HL-60/S4 treated with retinoic acid at 250 ng/mL for 4 days and 3 days (cell line): ENCODE results near the gene KIF21B.

Experiments used
- in situ Hi-C: fragments of 300-500 bp; cut with MboI; formaldehyde crosslinking; loops from 2 replicates; pipeline ENCODE4 v1.7.0; 2022; ENCODE audit warnings: low sequenced_read_pairs

The KIF21B gene, protein sequence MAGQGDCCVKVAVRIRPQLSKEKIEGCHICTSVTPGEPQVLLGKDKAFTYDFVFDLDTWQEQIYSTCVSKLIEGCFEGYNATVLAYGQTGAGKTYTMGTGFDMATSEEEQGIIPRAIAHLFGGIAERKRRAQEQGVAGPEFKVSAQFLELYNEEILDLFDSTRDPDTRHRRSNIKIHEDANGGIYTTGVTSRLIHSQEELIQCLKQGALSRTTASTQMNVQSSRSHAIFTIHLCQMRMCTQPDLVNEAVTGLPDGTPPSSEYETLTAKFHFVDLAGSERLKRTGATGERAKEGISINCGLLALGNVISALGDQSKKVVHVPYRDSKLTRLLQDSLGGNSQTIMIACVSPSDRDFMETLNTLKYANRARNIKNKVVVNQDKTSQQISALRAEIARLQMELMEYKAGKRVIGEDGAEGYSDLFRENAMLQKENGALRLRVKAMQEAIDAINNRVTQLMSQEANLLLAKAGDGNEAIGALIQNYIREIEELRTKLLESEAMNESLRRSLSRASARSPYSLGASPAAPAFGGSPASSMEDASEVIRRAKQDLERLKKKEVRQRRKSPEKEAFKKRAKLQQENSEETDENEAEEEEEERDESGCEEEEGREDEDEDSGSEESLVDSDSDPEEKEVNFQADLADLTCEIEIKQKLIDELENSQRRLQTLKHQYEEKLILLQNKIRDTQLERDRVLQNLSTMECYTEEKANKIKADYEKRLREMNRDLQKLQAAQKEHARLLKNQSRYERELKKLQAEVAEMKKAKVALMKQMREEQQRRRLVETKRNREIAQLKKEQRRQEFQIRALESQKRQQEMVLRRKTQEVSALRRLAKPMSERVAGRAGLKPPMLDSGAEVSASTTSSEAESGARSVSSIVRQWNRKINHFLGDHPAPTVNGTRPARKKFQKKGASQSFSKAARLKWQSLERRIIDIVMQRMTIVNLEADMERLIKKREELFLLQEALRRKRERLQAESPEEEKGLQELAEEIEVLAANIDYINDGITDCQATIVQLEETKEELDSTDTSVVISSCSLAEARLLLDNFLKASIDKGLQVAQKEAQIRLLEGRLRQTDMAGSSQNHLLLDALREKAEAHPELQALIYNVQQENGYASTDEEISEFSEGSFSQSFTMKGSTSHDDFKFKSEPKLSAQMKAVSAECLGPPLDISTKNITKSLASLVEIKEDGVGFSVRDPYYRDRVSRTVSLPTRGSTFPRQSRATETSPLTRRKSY (N-terminal part only)

DNA sequence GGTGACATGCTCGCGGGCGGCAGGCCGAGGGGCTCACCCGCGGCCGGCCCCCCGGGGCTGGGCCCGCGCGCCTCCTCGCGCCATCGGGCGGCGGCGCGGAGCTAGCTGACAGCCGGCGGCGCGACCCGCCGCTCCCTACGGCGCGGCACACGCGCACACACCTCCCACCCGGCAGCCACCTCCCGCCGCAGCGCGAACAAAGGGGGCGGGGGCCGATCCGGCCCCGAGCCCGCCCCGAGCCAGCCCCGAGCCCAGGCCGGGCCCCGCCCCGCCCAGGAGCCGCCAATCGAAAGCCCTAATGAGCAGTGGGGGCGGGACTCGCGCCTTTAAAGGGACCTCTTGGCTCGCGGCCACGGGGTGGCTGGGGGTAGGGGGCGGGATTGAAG, at the start of gene KIF21B:
KIF21B (minus strand) TSS at position 198 of the 386 bp plus-strand sequence. CDS start 331 bp downstream, outside the sequence.
- in situ Hi-C loops: no loop called here

- in situ Hi-C loops: no loop called here
Observed at GRCh38 chr1:201072922-201073321, 49.4 kb upstream of the KIF21B start.

DNA sequence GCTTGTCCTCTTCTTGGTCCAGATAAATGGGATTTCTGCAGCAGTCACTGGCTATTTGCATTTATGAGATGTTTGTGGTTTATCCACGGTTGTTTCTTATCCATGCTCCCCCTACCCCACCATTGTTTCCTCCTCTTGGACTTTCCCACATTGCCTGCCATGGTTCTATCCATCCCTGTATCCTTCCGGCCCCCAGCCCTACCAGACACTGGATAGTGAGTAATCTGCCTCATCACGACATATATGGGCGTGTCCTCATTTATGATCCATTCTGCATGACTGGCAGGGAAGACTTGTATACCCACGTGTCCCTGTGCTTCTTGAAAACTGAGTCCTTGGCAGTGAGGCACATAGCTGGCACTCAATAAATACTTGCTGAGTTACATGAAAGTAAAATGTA, 48.6 kb upstream of the KIF21B start:
- in situ Hi-C loops: no loop called here

DNA sequence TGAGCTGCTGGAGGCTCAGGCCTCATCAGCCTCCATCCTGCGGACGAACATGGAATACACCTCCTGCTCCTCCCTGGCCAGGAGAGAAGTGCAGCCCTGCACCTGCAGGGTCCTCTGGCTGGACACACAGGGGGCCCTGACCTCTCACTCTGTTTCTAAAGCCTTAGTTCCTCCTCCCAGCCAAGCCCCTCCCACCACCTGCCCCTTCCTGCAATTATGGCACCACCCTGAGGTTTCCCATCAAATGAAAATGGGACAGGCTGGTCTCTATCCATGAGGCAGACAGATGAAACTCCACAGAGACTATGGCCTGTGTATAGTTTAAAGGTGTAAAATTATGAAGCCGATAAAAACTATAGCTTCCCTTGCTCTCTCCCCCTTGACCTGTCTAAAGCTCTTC, 46.1 kb upstream of the KIF21B start:
- in situ Hi-C loops: no loop called here

DNA sequence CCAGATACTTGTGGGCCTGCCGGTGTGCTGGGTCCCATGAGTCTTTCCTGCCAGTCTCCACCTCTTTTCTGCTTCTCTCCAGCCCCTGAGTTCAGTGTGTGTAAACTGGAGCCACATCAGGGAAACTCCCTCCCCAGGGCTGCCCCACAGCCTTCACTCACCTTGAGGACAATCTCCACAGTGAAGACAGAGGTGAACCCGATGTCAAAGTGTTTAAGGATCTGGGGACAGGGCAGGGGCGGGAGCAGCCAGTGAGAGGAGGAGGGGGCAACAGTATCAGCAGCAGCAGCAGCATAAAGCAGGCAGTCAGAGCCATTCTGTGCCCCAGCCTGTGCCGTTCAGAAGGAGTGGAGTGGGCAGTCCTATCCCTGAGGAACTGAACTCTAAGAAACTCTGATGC, 45.5 kb upstream of the KIF21B start:
- in situ Hi-C loops: no loop called here

- in situ Hi-C loops: no loop called here
Observed at GRCh38 chr1:201066986-201067385, 43.5 kb upstream of the KIF21B start.

DNA sequence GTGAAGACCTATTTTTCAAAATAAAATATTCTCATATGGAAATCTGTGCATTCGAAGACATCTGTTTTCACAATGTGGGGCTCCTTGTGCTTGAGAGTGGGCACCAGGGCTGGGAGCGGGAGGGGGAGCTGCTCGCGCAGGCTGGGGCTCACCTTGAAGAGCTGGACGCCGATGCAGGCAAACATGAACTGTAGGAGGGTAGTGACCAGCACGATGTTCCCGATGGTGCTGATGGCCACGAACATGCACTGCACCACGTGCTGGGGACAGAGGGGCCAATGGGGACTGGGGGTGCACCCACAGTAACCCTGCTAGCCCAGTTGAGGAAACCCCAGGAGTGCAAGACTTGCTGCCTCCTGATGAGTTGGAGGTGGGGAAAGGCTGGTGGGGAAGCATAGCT, 42.2 kb upstream of the KIF21B start:
- in situ Hi-C loops: no loop called here

DNA sequence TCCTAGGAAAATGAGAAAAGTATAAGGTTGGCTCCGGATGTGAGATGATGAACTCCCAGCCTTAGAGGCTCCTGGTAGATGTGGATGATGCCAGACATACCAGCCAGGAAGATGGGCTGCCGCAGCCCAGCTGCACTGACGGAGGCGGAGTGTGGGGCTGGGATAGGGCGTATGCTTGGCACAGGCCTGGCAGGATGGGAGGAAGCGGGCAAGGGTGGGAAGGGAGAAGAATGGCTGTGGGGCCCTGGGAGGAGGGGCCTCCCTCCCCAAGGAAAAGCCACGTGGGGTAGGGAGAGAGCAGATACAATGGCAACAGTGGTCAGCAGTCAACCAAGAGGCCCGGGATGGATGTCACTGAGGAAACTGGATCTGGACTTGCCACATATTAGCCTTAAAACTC, 41.3 kb upstream of the KIF21B start:
- in situ Hi-C loops: no loop called here

DNA sequence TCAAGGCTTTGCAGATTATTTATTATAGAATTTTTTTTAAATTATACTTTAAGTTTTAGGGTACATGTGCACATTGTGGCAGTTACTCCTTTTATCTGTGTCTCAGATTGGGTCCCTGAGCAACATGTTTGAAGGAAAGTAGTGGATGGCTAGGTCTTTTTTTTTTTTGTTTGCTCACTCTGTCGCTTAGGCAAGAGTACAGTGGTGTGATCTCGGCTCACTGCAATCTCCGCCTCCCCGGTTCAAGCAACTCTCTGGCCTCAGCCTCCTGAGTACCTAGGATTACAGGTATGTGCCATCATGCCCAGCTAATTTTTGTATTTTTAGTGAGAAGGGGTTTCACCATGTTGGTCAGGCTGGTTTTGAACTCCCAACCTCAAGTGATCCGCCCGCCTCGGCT, 39.6 kb upstream of the KIF21B start:
- in situ Hi-C loops: no loop called here

- in situ Hi-C loops: no loop called here
Observed at GRCh38 chr1:201062511-201063091, 39.1 kb upstream of the KIF21B start.

- in situ Hi-C loops: no loop called here
Observed at GRCh38 chr1:201061886-201062285, 38.4 kb upstream of the KIF21B start.

GRCh38 chr1:201061049-201061448, 37.5 kb upstream of the KIF21B start:
- in situ Hi-C loops: no loop called here

GRCh38 chr1:201060586-201060985, 37.1 kb upstream of the KIF21B start:
- in situ Hi-C loops: no loop called here

DNA sequence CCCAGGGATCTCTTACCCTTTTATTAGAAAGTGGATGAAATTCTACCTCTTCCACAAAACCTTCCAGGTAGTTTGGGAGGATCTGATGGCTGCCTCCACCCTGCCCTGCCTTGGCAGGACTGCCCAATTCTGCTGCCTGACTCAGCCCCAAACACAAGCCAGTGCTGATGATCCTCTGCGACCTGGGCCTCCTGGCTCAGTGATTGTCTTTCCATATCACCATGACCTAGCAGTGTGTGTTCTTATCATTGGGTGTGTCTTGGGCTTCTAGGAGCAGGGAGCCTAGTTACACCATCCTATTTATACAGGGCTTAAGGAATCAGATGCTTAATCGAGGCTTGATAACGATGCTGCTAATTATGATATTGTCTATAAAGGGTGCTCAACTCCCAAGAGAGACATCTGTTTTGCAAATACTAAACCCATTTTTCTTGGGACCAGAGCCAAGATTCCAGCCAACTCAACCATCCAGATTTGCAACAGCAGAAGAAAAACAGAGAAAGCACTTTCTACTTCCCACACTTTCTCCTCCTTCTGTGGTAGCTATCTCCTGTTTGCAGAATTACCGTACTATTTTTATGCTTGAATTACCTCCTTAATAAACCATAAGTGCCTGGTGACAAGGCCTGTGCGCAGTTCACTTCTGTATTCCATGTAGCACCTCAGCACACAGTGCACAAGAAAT, 36.5 kb upstream of the KIF21B start:
- in situ Hi-C loops: no loop called here

DNA sequence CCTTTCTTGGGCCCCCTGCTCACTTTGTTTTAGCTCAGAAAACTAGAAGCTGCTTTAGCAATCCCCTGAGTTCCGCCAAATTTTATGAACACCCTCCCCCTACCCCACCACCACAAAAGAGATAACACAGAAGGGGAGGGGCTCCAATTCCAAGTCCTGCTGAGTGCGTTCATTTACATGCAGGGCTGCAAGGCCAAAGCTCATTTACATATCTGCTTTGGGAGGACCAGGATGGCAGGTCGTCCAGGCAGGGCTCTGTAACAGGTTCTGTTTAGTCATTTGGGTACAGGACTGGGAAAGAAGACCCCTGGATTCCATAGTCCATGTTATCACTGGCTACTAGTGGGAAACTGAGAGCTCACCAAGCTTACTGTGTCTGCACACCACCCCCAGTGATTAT, 35.9 kb upstream of the KIF21B start:
- in situ Hi-C loops: no loop called here

DNA sequence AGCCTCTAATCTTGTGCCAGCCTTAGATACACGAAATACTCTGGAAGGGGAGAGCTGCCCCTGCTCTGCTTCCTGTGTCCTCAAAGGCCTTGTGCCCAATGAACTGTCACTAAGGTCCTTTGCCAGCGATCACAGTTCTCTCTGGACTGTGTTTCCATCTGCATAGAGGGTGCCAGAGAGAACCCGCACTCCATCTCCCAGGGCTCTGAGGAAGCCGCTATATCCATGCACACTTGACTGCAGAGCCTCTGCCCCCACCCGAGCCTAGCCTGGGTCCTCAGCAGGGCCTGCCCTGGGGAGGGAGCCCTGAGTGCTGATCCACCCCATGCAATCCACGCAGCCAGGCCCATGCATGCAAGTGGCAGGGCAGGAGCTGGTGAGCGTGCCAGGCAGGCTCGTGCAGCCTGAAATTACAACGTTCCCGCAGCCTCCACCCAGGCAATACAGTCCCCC, 30.6 kb upstream of the KIF21B start:
- in situ Hi-C loops: no loop called here

DNA sequence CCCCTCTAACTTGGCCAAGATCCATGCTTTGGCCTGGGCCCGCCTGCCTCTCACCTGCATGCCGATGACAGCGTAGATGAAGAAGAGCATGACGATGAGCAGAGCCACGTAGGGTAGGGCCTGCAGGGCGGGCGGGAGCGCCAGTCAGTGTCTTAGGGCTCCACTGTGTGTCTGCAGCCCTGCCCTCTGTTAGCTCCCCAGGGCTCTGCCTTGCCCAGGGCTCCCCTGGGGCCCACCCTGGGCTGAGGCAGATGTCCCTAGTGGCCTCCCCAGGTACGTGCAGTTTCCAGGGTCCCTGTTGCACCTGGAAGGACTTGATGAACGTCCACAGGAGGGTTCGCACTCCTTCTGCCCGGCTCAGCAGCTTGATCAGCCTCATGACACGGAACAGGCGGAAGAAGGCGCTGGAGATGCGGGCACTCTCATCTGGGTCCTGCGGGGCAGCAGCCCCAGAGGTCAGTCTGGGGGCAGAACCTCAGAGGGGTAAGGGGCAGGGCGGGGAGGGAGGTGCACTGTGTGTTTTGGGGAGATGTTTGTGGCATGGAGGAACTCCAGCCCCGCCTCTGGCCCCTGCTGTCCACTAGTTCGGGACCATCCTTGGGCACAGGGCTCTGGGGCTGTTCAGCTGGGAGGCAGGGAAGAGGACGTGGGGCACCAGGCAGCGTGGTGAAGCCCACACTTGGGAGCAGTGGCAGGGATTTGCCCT, 29.8 kb upstream of the KIF21B start:
- in situ Hi-C loops: no loop called here

DNA sequence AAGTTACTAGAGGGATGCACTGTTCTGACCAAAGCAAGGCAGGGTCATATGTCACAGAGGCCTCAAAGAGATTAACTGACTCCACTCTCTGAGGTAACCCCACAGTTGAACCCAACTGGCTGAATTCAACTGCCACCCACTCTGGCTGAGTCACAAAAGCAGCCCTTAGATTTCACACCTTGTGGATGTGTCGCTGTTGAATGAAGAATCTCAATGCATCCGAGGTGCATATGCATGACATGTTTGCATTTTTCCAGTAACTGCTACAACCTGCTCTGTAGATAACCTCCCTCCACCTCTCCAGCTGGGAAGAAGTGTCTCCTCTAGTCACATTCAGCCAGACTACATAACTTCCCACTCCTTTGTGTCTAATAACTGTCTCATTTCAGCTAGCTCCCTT, 27.9 kb upstream of the KIF21B start:
- in situ Hi-C loops: no loop called here

- in situ Hi-C loops: no loop called here
Observed at GRCh38 chr1:201050515-201051277, 27.2 kb upstream of the KIF21B start.
